OCI-LY7 (cell line): ENCODE measurements around the gene ASB4.
A peak's percentile ranks its signal among the peaks of the same experiment; 100 is the strongest.

ENCODE experiments used
- CTCF ChIP-seq: fragments of 200-600 bp; sonication (generic); conservative IDR thresholded peaks from 2 replicates; pipeline ENCODE4 v1.5.1; 2014; ENCODE audit warnings: mild to moderate bottlenecking, antibody characterized with exemption, low read length, moderate library complexity, mixed read lengths
- EZH2phosphoT487 ChIP-seq: fragments of 200-600 bp; sonication (generic); IDR thresholded peaks from 2 replicates; pipeline ENCODE4 v1.6.1; 2018; ENCODE audit warnings: low read depth, borderline replicate concordance, mild to moderate bottlenecking, mixed run types, antibody characterized with exemption, low read length, moderate library complexity, mixed read lengths

GRCh38 chr7:95476904-95477594 is 8.7 kb upstream of the ASB4 start:
- peak; percentile 94 for TF ChIP-seq CTCF
- no peak for TF ChIP-seq EZH2phosphoT487
